Tibial artery (tissue), 4 donors: ENCODE measurements around the gene ZNF121.
"Not testable (repeated sequence)": the region's sequence is repeated elsewhere in the genome, so short reads cannot be mapped to it uniquely, and the experiment has no call there.

Experiments used
- DNase-seq, 2 donors: peaks; one replicate each; pipeline ENCODE4 v3.0.0-alpha.2; 2019
- H3K27ac ChIP-seq, 2 donors: fragments of 200-600 bp; sonication (generic) in 1 of 2; 1 replicate in 1 of 2; 2 replicates in 1 of 2; pipeline ENCODE4 v1.5.1; 2018 to 2019; ENCODE audit warnings: mild to moderate bottlenecking in 1 of 2
- H3K27me3 ChIP-seq, 2 donors: fragments of 200-600 bp; sonication (generic) in 1 of 2; one replicate each; pipeline versions ENCODE4 v1.5.1 to v1.6.0; 2016 to 2019
- H3K36me3 ChIP-seq, 3 donors: fragments of 200-600 bp; sonication (generic) in 2 of 3; one replicate each; pipeline ENCODE4 v1.5.1; 2016 to 2019; ENCODE audit warnings: mild to moderate bottlenecking in 2 of 3
- H3K4me1 ChIP-seq, 4 donors: fragments of 200-600 bp; sonication (generic) in 2 of 4; 1 replicate in 3 of 4; 2 replicates in 1 of 4; pipeline ENCODE4 v1.5.1; 2016 to 2019
- H3K4me3 ChIP-seq, 2 donors: fragments of 200-600 bp; sonication (generic) in 1 of 2; 1 replicate in 1 of 2; 2 replicates in 1 of 2; pipeline ENCODE4 v1.5.1; 2018 to 2019; ENCODE audit warnings: mild to moderate bottlenecking in 2 of 2
- H3K9me3 ChIP-seq, 3 donors: fragments of 200-600 bp; sonication (generic) in 1 of 3; one replicate each; pipeline ENCODE4 v1.5.1; 2016 to 2019
- CTCF ChIP-seq, 2 experiments: fragments of 200-600 bp in 1 of 2; fragments of 450-650 bp in 1 of 2; IDR thresholded peaks; one replicate each; pipeline ENCODE4 v1.5.1; 2017 to 2019; ENCODE audit warnings: antibody characterized with exemption in 2 of 2, mild to moderate bottlenecking in 1 of 2, moderate library complexity in 1 of 2
- intact Hi-C: fragments of 100-400 bp; cut with DNase I; formaldehyde crosslinking; loops from one replicate; pipeline ENCODE4 v1.15.0; 2023; ENCODE audit warnings: low total_unique reads

Gene ZNF121

GRCh38 chr19:9615844-9616243, 31.5 kb upstream of the ZNF121 start:
- intact Hi-C loops = no loop called here
- DNase-seq = no peak
- Histone ChIP-seq H3K9me3 (peaks cover 9 to 30% (median 20%) of the 10 kb centered on the region in 3 donors), H3K36me3 (peaks cover 82 to 87% (median 87%) of the 10 kb centered on the region in 3 donors), H3K4me1 (peaks cover 0 to 14% (median 9%) of the 10 kb centered on the region in 4 donors), H3K4me3 (no peak overlapping the region), H3K27ac (no peak overlapping the region), H3K27me3 (no peaks in the 10 kb centered on the region)
- TF ChIP-seq CTCF (IDR thresholded peaks at IDR 0.05) = no peak

GRCh38 chr19:9610484-9611113, 26.3 kb upstream of the ZNF121 start:
- Histone ChIP-seq H3K9me3 (peaks cover 19 to 82% (median 68%) of the 10 kb centered on the region in 3 donors), H3K4me3 (no peak overlapping the region), H3K36me3 (peaks cover 81 to 94% (median 93%) of the 10 kb centered on the region in 3 donors), H3K27me3 (no peaks in the 10 kb centered on the region), H3K27ac (no peak overlapping the region), H3K4me1 (no peaks in the 10 kb centered on the region)
- intact Hi-C loops = no loop called here
- TF ChIP-seq CTCF (IDR thresholded peaks at IDR 0.05) = no peak
- no peak for DNase-seq

- H3K27ac ChIP-seq = no peak overlapping the region
- H3K9me3 ChIP-seq = peaks cover 20 to 83% (median 69%) of the 10 kb centered on the region in 3 donors
Observed at GRCh38 chr19:9608912-9609311, 24.6 kb upstream of the ZNF121 start.

GRCh38 chr19:9597027-9597426, 12.7 kb upstream of the ZNF121 start:
- no peak overlapping the region for H3K4me3 ChIP-seq
- DNase-seq = no peak
- H3K9me3 ChIP-seq = peaks cover 0 to 11% (median 6%) of the 10 kb centered on the region in 3 donors
- H3K27me3 ChIP-seq = no peaks in the 10 kb centered on the region
- H3K36me3 ChIP-seq = no peaks in the 10 kb centered on the region
- H3K27ac ChIP-seq = no peak overlapping the region
- intact Hi-C loops = no loop called here
- H3K4me1 ChIP-seq = no peaks in the 10 kb centered on the region
- no peak for TF ChIP-seq CTCF (IDR thresholded peaks at IDR 0.05)

More at GRCh38 chr19:9608912-9609311, 24.6 kb upstream of the ZNF121 start:
- no peaks in the 10 kb centered on the region for H3K4me1 ChIP-seq
- H3K4me3 ChIP-seq = no peak overlapping the region
- H3K27me3 ChIP-seq = no peaks in the 10 kb centered on the region
- intact Hi-C loops = no loop called here
- DNase-seq = no peak
- TF ChIP-seq CTCF (IDR thresholded peaks at IDR 0.05) = no peak
- peaks cover 64 to 77% (median 76%) of the 10 kb centered on the region in 3 donors for H3K36me3 ChIP-seq

GRCh38 chr19:9586764-9587163, 2.5 kb upstream of the ZNF121 start:
- Histone ChIP-seq H3K27ac (no peak overlapping the region), H3K36me3 (peaks cover 0 to 7% (median 6%) of the 10 kb centered on the region in 3 donors), H3K4me1 (peaks cover 0 to 23% (median 11%) of the 10 kb centered on the region in 4 donors), H3K9me3 (no peaks in the 10 kb centered on the region), H3K4me3 (no peak overlapping the region), H3K27me3 (peaks cover 0 to 2% of the 10 kb centered on the region in 2 donors)
- DNase-seq = peak in 1 of 2 donors; percentile 23
- TF ChIP-seq CTCF (IDR thresholded peaks at IDR 0.05) = peak; percentile 35 to 48
- intact Hi-C loops = loop anchor here (10.0 kb wide), 1 partner anchor 198 kb away; no protein-coding TSS in a partner anchor

- intact Hi-C loops = loop anchor here (5.0 to 10.0 kb wide), 2 partner anchors 203 to 255 kb away; no protein-coding TSS in a partner anchor
- peaks cover 0 to 20% (median 10%) of the 10 kb centered on the region in 3 donors for H3K9me3 ChIP-seq
- not testable (repeated sequence) for H3K27me3 ChIP-seq, H3K4me3 ChIP-seq, DNase-seq, H3K27ac ChIP-seq
- H3K4me1 ChIP-seq = peaks cover 0 to 23% (median 11%) of the 10 kb centered on the region in 4 donors
- H3K36me3 ChIP-seq = peaks cover 26 to 40% (median 33%) of the 10 kb centered on the region in 3 donors
Observed at GRCh38 chr19:9582081-9582725, 2.1 kb downstream of the ZNF121 start.
